Natural killer cell (primary cell): Measurements from ENCODE around the gene PTPRO. TPM values are rescaled to one million over a fixed set of nuclear protein-coding genes. Genes with fewer than 3 reads are reported as not detected.

Source experiments
- ATAC-seq, 3 donors: fragments of 150-1000 bp in 2 of 3; fragments of 200-7000 bp in 1 of 3; cut with Tn5 transposase; 1 replicate in 1 of 3; 2 replicates in 2 of 3; pipeline ENCODE4 v1.10.0; 2021; ENCODE audit warnings: mild to moderate bottlenecking in 2 of 3, moderate library complexity in 2 of 3
- DNase-seq, 2 donors: peaks; one replicate each; pipeline versions ENCODE4 v3.0.0 to v3.0.0-alpha.2; 2013 to 2021; ENCODE audit warnings: mixed read lengths in 1 of 2
- H3K27ac ChIP-seq: one replicate; pipeline ENCODE4 v1.5.1; 2013; ENCODE audit warnings: mild to moderate bottlenecking, low read length
- H3K27me3 ChIP-seq: one replicate; pipeline ENCODE4 v1.6.1; 2013; ENCODE audit warnings: low read length; ENCODE audit not compliant: control insufficient read depth, insufficient read depth
- H3K36me3 ChIP-seq: one replicate; pipeline ENCODE4 v1.6.1; 2013; ENCODE audit warnings: low read length; ENCODE audit not compliant: control insufficient read depth, insufficient read depth
- H3K4me1 ChIP-seq: one replicate; pipeline ENCODE4 v1.6.1; 2013; ENCODE audit warnings: low read length; ENCODE audit not compliant: control insufficient read depth, insufficient read depth
- H3K4me3 ChIP-seq: one replicate; pipeline ENCODE4 v1.5.1; 2013; ENCODE audit warnings: low read length
- H3K9me3 ChIP-seq: one replicate; pipeline ENCODE4 v1.6.1; 2013; ENCODE audit warnings: low read length; ENCODE audit not compliant: control insufficient read depth, insufficient read depth
- H3K27ac Mint-ChIP-seq, 2 donors: one replicate each; pipeline ENCODE4 v1.8.0; 2022; ENCODE audit warnings: mild to moderate bottlenecking in 2 of 2, mixed read lengths in 2 of 2, moderate library complexity in 1 of 2
- H3K27me3 Mint-ChIP-seq, 2 donors: one replicate each; pipeline ENCODE4 v1.8.0; 2022; ENCODE audit warnings: low read depth in 2 of 2, mixed read lengths in 2 of 2
- H3K36me3 Mint-ChIP-seq: one replicate; pipeline ENCODE4 v1.8.0; 2022; ENCODE audit warnings: mixed read lengths
- H3K4me1 Mint-ChIP-seq, 2 donors: one replicate each; pipeline ENCODE4 v1.8.0; 2022; ENCODE audit warnings: mixed read lengths in 2 of 2
- H3K4me3 Mint-ChIP-seq: one replicate; pipeline ENCODE4 v1.8.0; 2022; ENCODE audit warnings: mild to moderate bottlenecking, moderate library complexity, mixed read lengths
- H3K9me3 Mint-ChIP-seq, 2 donors: one replicate each; pipeline ENCODE4 v1.8.0; 2022; ENCODE audit warnings: mixed read lengths in 2 of 2
- WGBS: methylation state at CpG from one replicate; pipeline ENCODE4 v1.1.7; 2013; ENCODE audit warnings: missing lambda C conversion rate; ENCODE audit not compliant: insufficient coverage; 5-methylcytosine and 5-hydroxymethylcytosine counted together
- intact Hi-C: fragments of 100-400 bp; cut with micrococcal nuclease; formaldehyde crosslinking; loops from one replicate; pipeline ENCODE4 v1.14.2; 2022
- total RNA-seq, 4 donors: library from RNA; stranded (reverse); fragments of 120-200 nt in 1 of 4; gene quantifications; one replicate each; pipeline versions ENCODE4 v1.2.3 to v1.2.4, GENCODE V29; 2013 to 2022
- TF ChIP-seq, protein P1 (sequence below): fragments of 200-600 bp; IDR thresholded peaks from one replicate; pipeline ENCODE4 v1.8.0; 2022; ENCODE audit warnings: antibody characterized with exemption

Gene PTPRO
- total RNA-seq, 3 donors from 2014 or later (not counting 1 experiment from before 2014, with no cell fraction given) = 0.29 to 1.2 (median 0.53) TPM

DNA sequence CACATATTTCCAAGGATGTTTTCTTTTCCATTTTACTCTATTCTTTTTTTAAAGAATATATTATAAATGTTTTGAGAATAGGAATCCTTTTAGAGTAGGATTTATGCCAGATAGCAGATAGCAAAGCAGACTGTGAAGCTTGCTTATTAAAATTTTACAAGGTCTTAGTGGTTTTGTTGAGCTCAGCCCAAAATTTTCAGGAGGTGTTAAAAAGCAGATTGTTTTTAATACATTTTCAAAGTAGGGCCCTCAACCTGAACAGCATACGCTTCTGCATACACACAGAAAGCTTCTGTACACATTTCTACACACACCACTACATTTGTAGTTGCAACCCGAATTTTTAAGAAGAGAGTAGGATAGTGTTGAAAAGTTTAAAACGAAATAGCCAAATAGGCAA is 315.9 kb downstream of the PTPRO start:
- TF ChIP-seq, protein P1, sequence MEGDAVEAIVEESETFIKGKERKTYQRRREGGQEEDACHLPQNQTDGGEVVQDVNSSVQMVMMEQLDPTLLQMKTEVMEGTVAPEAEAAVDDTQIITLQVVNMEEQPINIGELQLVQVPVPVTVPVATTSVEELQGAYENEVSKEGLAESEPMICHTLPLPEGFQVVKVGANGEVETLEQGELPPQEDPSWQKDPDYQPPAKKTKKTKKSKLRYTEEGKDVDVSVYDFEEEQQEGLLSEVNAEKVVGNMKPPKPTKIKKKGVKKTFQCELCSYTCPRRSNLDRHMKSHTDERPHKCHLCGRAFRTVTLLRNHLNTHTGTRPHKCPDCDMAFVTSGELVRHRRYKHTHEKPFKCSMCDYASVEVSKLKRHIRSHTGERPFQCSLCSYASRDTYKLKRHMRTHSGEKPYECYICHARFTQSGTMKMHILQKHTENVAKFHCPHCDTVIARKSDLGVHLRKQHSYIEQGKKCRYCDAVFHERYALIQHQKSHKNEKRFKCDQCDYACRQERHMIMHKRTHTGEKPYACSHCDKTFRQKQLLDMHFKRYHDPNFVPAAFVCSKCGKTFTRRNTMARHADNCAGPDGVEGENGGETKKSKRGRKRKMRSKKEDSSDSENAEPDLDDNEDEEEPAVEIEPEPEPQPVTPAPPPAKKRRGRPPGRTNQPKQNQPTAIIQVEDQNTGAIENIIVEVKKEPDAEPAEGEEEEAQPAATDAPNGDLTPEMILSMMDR = no peak
- Histone ChIP-seq H3K4me3 (no peak overlapping the region), H3K9me3 (no peaks in the 10 kb centered on the region), H3K27ac (no peak overlapping the region), H3K36me3 (no peaks in the 10 kb centered on the region), H3K27me3 (no peaks in the 10 kb centered on the region), H3K4me1 (no peaks in the 10 kb centered on the region)
- H3K27me3 Mint-ChIP-seq = peaks cover 0 to 4% of the 10 kb centered on the region in 2 donors
- no peaks in the 10 kb centered on the region for H3K36me3 Mint-ChIP-seq
- WGBS = no CpG with 5 or more reads among the region's 3 CpGs
- H3K27ac Mint-ChIP-seq = no peak overlapping the region
- ATAC-seq (no peak), DNase-seq (no peak)
- no peaks in the 10 kb centered on the region for H3K9me3 Mint-ChIP-seq
- intact Hi-C loops = no loop called here
- H3K4me3 Mint-ChIP-seq = no peak overlapping the region
- no peaks in the 10 kb centered on the region for H3K4me1 Mint-ChIP-seq

GRCh38 chr12:15644700-15645099 is 322.4 kb downstream of the PTPRO start:
- ATAC-seq (no peak), DNase-seq (no peak)
- H3K9me3 ChIP-seq = no peaks in the 10 kb centered on the region
- H3K36me3 ChIP-seq = no peaks in the 10 kb centered on the region
- TF ChIP-seq, protein P1 = no peak
- Mint-ChIP-seq H3K9me3 (no peaks in the 10 kb centered on the region), H3K4me3 (no peak overlapping the region), H3K27ac (no peak overlapping the region), H3K4me1 (no peaks in the 10 kb centered on the region), H3K36me3 (no peaks in the 10 kb centered on the region), H3K27me3 (no peaks in the 10 kb centered on the region)
- H3K27ac ChIP-seq = no peak overlapping the region
- no peaks in the 10 kb centered on the region for H3K27me3 ChIP-seq
- H3K4me3 ChIP-seq = no peak overlapping the region
- intact Hi-C loops = no loop called here
- no peaks in the 10 kb centered on the region for H3K4me1 ChIP-seq

- Mint-ChIP-seq H3K9me3 (no peaks in the 10 kb centered on the region), H3K4me1 (no peaks in the 10 kb centered on the region), H3K4me3 (no peak overlapping the region), H3K27ac (no peak overlapping the region), H3K27me3 (no peaks in the 10 kb centered on the region), H3K36me3 (no peaks in the 10 kb centered on the region)
- Histone ChIP-seq H3K36me3 (no peaks in the 10 kb centered on the region), H3K27me3 (no peaks in the 10 kb centered on the region), H3K4me1 (no peaks in the 10 kb centered on the region), H3K4me3 (no peak overlapping the region), H3K27ac (no peak overlapping the region), H3K9me3 (no peaks in the 10 kb centered on the region)
- DNase-seq (no peak), ATAC-seq (no peak)
- TF ChIP-seq, protein P1 = no peak
- WGBS = no CpG with 5 or more reads among the region's 1 CpG
- intact Hi-C loops = no loop called here
These were observed 324.3 kb downstream of the PTPRO start for GRCh38 chr12:15646581-15646980.

Other genes with a start within 250 kb of the PTPRO start
- not detected for gene RERG, start 101.1 kb upstream of the PTPRO start, total RNA-seq